SW 1271 (cell line): Measurements from ENCODE around the gene RNF4.

Source experiments
- DNase-seq, 2 experiments: peaks; one replicate each; lab custom pipeline; 2025; lab: John Stamatoyannopoulos, UW

The RNF4 gene

DNA sequence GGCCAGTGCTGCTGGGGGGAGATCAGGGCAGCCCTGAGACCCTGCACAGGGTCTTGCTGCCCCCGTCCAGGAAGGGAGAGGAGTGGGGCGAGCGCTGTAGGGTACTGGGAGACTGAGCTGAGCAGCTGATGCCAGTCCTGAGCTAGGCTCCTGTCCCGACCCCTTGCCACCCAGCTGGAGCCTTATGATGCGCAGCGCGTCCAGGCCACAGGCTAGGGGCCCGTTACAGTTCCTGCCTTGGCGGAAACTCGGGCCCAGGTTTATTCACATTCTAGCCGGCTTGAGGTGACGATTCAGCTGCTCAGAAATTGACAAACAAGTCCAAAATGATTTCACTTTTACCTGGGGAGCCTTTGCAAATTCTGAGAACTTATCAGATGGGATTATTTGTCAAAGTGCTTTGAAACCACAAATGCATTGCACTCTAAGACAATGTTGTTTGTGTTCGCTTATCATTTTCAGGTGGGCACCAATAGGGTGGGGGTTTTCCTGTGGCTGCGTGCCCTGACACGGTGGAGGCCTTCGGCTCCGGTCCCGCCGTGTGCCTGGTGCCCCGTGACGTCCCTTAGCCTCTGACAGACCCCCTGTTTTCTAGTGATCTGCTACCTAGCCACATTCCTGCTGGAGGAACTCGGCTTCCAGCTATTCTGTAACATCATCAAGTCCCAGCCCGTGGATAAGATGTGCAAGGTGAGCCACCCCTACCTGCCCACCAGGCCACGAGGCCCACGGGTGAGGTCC lies 31.3 kb upstream of the RNF4 start:
- DNase-seq, result no peak

DNA sequence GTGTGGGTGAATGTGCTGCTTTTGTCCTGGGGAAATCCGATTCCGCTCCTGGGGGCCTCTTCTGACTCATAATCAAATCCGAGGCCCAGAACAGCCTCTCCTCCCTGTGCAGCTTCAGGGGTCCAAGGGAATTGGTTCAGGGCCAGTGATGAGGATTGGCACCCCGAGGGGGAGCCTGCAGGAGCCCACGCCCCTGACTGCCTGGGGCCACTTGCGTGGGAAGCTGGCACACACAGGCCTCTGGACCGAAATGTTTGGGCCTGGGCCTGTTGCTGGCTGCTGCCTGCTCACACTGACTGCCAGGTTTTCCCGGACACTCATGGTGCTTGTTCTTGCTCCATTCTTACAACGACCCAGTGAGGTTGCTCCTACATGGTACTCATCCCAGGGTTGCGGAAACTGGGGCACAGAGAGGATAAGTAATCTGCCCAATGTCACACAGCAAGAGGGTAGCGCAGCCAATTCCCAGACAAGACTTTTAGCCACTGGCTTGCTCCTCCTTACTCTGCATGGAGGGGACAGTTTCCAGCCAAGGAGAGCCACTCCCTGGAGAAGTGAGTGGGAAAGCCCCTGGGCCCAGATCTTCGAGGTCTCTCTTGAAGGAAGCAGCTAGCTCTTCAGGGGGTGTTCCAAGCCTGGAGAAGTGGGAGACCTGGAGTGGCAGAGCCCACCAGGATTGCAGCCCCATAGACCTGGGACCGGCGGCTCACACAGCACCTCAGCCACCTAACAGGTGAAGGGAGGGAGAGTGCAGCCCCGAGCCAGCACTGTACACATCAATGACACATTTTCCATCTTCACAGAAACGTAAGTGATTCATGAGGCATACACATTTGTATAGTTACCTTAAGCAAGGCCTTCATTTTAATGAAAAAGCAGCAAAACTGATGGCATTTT lies 29.8 kb upstream of the RNF4 start:
- DNase-seq, result no peak

DNA sequence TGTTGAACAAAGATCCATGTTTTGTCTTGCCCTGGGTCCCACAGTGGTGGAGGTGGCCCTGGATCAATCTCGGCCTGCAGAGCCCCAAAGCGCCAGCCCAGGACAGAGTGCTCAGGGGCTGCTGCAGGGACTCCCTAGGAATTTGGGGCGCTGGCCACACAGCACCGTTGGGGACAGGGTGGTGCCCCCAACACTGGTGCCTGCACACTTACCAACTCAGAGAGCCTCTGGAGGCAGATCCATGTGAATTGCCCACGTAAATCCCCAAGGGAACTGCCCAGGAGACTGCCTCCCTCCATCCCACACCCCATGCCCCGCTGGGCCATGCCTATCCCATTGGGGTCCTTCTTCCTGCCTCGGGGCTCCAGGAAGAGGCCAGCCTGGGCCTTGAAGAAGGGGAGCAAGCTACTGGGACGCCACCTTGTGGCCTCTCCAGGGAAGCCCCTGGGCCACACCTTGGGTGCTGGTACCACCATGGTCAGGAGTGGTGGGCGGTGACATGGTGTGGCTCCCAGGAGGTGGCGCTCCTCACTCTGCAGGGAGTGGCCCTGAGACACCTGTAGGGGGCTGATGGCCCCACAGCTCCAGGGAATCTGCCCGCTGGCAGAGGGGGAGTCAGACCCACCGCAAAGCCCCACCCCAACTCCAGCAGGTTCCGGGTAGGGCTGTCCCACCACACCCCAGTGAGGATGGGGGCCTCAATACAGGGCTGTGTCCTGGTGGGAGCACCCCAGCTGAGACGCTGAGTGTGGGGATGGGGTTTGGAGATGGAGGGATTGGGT lies 27.3 kb upstream of the RNF4 start:
- DNase-seq, result peak; percentile 37 to 49

DNA sequence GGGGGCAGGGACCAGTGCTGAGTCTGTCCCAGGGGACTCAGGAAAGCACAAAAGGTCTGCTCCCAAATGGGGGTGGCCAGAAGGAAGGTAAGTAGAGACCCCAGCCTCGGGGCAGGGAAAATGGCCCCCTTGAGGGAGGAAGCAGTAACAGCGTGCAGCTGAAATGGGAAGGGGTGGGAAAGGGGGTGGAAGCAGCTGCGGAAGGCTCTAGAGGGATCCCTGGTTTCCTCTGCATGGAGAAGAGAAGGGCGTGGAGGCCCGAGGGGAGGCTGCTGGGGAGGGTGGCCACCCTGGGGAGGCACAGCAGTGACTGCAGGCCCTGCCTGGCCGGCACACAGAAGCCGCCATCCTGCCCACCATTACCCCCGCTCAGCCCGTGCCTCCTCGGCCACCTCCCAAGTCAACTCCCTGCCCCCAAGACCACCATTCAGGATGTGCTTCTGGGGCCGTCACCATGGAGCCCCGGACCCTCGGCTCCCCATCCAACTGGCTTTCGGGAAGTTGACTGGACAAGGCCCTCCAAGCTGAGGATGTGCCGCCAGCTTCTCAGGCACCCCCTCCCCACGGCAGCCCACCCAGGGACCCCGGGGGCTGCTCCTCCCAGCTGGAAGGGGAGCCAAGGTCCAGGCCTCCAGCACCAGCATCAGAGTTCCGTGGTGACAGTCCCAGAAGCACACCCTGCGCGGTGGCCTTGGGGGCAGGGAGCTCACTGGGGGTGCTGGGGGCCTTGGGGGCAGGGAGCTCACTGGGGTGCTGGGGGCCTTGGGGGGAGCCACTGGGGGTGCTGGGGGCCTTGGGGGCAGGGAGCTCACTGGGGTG lies 26.5 kb upstream of the RNF4 start:
- DNase-seq, result no peak

DNA sequence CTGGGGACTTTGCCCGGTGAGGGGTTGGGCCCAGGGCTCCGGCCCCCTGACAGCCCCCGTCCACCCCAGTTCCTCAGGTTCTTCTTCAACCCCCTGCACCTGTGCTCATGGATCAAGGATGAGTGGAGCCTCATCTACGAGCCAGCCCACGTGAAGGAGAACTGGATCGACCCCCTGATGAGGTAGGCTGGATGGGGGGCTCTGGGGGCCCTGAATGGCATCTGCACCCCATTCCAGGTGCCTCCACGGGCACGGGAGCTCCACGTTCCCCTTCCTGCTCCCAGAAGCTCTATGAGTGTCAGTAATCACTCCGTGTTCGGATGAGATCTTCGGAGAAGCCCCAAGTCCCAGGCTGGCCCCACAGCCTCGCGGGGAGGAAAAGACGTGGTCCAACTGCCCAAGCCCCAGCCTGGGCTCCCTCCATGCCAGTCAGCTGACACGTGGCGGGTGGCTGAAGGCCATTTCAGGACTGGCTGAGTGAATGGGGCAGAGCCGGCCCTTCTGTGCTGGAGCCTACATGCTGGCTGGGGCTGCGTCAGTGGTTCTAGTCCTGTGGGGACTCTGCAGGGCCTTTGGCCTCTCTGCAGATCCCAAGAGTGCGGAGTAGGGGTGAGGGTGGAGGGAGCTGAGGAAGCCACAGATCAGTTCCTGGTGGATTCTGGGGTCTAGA lies 25.7 kb upstream of the RNF4 start:
- no peak for DNase-seq

DNA sequence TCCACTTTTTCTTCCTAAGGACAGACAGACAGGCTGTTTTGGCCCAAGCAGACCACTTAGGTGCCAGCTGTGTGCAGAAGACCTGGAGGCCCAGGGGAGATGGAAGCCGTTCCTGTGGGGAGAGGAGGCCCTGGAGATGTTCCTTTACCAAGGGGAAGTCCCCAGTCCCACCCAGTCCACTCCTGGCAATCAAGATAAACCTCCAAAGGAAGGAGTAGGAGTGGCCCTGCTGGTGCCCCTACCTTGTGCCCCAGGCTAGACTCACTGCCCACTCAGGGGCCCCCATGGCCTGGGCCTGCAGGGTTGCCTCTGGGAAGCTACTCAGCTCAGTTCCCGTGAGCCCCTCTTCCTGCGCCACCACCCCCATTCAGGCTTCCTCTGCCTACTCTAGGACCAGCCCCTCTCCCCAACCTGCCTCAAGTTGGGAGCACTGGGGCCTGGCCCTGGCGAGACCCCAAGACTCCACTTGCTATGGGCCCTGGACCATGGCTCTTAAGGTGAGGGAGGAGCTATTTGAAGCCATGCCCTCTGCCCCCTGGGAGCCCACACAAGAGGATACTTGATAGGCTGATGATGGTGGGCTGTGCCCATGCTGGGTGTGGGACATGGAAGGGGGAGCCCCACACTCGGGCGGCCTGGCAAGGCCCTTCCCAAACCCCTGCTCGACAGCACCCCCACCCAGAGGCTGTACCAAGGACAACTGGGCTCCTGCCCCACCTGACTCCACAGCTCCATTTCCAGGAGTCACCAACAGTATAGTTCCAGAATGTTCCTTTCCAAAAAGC lies 24.8 kb upstream of the RNF4 start:
- DNase-seq, result no peak

DNA sequence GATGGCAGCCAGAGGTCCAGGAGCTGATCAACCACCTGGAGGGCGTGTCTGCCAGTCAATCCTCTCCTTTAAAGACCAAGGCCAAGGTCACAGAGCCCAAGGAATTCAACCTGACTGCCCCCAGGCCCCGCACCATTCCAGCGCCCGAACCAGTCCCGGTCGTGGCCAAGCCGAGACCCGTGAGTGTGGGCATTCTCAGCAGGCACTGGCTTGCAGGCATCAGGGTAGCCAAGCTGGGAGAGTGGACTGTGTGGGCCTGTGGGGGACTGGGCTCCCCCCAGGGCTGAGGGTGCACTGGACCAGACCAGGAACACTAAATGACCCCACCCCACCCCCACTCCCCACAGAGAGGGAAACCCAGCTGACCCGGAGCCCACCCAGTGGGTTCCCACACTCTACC lies 23.8 kb upstream of the RNF4 start:
- DNase-seq, result no peak

DNA sequence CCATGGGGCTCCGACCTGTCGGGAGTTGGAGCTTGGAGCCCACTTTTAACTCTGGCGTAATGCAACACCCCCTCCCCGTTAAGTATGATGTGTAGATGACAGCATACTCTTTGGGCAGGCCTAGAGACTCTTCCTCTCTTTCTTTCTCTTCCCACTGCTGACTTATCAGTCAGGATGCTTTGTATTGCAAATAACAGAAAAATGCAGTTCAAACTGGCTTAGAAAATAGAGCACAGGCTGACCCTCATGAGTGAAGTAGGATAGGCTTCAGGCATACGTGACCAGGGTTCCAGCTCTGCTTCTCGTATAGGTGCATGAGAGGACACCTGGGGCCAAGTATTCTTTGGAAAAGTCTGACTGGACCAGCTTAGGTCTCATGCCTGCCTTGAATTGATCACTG lies 23.3 kb upstream of the RNF4 start:
- DNase-seq, result no peak

DNA sequence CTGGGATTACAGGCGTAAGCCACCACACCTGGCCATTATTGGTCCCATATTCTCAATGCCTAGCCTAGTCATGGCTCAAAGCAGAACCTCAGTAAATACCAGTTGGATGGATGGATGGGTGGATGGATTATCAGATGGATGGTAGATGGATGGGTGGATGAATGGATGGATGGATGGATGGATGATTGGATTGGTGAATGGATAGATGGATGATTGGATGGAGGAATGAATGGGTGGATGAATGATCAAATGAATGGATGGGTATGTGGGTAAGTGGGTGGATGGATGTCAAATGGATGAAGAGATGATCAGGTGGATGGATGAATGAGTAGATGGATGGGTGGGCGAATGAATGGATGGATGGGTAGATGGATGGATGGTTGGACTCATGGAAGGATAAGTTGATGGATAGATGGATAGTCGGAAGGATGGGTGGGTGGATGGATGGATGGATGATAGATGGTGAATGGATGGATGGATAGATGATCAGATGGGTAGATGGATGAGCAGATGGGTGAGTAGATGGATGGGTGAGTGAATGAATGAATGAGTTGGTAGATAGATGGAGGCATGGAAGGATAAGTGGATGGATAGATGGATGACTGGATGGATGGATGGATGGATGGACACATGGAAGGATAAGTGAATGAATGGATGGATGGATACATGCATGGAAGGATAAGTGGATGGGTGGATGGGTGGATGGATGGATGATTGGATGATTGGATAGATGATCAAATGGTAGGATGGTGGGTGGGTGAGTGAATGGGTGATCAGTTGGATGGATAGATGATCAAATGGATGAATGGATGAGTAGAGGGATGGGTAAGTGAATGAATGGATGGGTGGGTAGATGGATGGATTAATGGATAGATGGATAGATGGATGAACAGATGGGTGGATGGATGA lies 22.0 kb upstream of the RNF4 start:
- no peak for DNase-seq

DNA sequence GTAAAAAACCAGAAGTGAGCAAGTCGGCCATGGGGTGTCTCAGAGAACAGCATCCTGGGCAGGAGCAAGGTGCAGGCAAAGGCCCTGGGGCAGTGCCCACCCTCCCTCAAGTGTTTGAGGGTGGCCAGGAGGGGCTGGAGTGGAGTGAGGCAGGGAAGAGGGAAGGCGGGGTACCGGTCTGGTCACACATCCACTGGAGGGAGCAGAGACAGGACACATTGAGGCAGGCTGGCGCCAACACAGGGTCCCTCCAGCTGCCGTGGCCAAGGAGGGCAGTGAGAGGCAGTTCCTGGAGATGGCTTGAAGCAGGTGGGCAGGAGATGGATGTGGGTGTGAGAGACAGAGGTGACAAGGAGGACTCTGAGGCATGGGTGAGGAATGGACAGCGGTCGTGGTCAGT lies 20.3 kb upstream of the RNF4 start:
- DNase-seq, result no peak

DNA sequence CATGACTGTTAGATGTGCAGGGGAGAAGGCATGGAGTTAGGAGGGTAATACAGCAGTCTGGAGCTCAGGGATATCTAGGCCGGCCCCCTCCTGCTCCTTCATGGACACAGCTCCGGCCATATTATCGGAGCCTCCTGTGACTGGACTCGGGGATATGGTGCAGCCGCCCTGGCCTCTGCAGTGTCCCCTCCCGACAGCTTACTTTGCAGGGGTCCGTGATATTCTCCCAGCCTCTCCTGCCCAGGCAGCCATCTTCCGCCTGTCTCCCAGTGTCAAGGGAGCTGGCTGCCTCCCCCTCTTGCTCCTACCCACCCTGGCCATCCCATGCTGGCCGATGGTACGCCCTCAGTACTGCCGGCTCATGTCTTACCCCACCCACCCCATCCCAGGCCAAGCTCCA lies 19.9 kb upstream of the RNF4 start:
- DNase-seq, result no peak

DNA sequence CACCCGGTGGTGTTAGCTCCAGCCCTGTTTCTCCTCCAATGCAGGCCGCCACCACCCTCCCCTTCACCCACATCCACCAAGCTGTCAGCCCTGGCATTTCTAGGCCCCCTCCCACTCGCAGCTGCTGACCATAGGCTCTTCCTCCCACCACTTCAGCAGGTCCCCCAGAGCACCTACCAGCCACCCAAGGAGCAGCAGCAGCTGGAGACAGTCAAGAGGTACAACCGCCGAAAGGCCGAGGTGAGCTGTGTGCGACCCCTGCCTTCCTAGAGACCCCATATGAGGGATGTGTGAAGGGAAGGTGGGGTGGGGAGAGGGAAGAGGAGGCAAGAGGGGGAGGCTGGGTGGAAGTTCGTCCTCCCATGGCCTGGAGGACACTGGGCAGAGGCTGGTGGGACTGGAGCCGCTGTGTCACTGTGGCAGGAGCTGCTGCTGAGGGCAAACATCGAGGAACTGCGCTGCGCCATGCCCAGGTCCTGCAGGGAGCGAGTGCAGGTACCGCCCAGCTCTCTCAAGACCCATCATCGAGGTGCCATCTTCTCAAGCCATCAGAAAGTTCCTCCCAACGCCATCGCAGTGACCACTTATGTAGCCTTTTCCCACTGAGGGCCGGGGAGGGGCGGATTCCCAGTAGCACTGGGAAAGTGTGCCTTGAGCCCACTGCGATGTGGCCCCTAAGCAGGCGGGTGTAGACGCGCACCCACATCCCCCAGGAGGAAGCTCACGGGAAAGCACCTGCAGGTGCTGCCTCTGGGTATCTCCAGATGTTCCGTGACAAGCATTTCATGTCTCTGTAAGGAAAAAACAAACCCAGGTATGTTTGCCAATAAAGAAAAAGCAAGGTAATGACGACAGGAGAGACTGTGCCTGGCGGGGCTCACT lies 19.2 kb upstream of the RNF4 start:
- no peak for DNase-seq

DNA sequence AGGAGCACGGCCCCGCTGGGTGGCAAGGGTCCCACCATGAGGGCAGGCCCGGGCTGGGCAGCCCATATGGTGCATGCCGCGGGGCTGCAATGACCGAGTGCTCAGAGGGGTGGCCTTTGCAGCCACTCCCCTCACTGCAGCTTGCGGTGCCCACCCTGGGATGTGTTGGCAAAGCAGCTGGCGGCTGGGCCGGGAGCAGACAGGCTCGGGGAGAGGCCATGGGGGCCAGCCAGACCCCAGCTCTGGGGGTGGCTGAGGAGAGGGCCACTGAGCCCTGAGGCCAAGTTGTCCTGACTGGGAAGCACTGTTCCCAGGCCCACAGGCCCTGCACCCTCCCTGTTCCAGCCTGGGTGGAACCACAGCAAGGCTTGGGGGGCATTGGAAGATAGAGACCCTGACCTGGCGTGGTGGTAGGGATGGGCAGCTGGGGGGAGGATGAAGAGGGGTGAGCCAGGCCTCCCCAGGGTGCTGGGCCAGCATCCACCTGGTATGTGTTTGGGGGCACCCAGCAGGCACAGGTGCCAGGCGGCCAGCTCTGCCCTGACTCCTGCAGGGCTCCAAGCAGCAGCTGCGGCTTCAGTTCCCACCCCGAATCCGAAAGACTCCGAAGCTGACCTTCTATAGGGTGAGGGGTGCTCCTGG lies 18.4 kb upstream of the RNF4 start:
- DNase-seq, result no peak

DNA sequence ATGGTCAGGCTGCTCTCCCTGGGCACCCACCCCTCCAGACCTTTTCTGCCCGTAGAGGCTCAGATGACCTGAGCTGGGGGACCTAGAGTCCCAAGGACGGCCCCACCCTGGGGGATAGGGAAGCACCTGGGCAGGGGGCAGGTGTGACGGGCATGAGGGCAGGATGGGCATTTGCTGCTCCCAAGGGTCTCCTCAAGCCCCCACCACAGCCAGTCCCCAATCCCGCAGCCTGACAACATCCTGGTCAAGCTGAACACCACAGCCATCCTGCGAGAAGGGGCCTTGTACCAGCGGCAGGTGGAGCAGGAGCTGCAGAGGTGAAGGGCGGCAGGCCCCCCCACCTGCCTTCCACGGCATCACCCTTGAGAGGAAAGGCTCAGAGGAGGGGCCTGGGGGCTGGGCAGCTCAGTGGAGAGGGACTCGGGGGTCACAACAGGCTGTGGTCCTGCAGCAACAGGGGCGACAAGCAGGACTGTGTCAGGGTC lies 17.8 kb upstream of the RNF4 start:
- DNase-seq, result no peak

DNA sequence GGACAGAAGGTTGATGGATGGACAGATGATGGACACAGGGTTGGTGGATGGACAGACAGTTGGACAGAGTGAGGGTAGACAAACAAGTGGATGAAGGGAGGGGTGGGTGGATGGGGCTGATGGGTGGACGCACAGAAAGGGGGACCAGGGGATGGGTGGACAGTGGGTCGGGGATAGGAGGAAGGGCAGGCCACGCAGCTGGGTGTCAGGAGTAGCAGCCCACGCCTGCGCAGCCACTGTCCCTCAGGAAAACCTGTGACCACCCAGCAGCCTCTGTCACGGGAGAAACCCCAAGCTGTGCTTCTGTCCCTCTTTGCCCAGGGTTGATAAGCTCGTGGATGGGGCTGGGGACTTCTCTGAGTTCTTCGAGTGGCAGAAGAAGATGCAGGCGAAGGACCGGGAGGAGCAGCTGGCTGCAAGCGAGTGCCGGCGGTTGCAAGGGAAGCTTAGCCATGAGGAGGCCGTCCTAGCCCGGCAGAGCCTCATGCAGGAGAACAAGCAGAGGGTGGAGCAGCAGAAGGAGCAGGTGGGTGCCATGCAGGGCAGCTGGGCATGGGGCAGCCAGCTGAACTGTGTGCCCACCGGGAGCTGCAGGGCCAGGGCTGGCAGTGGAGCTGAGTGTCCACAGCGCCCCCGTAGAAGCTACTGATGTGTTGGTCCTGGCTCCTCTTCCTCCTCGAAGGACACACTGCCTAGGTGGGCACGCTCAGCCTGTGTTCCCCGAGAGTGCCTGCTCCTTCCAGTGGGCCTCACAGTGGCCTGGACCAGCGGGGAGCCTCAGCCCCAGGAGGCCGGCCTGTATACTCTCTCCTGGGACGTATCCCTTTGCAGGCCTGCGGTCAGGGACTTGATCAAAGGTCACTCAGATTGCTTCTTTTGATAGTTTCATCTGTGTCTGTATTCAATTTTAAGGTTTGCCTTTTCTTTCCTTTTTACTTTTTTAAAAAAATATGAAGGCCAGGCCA lies 16.8 kb upstream of the RNF4 start:
- no peak for DNase-seq
